H1 (cell line): ENCODE results near the gene NOS1AP. TPM values are rescaled to one million over a fixed set of nuclear protein-coding genes. Genes with fewer than 3 reads are reported as not detected.

Experiments used
- BACH1 ChIP-seq: IDR thresholded peaks from 2 replicates; pipeline ENCODE4 v1.6.1; 2012; ENCODE audit warnings: low read length, improper control_type of control experiment
- CBX8 ChIP-seq: fragments of 300-800, 300-1000 bp; sonication (generic); IDR thresholded peaks from 2 replicates; pipeline ENCODE4 v1.7.1; 2016; ENCODE audit warnings: low read depth, low read length, borderline replicate concordance
- CTCF ChIP-seq, 3 experiments: IDR thresholded peaks; 1 replicate in 2 of 3; 2 replicates in 1 of 3; pipeline versions ENCODE4 v1.5.1 to v1.6.1; 2011; ENCODE audit warnings: low read length in 3 of 3, mild to moderate bottlenecking in 3 of 3, inconsistent platforms in 2 of 3, low read depth in 1 of 3, moderate library complexity in 1 of 3; ENCODE audit not compliant: insufficient read depth in 1 of 3; ENCODE audit errors: control extremely low read depth in 1 of 3
- PHF8 ChIP-seq: fragments of 200-600 bp; sonication (generic); conservative IDR thresholded peaks from 2 replicates; pipeline ENCODE4 v1.7.1; 2012; ENCODE audit warnings: low read depth, mild to moderate bottlenecking, inconsistent platforms, low read length, moderate library complexity
- RBBP5 ChIP-seq: IDR thresholded peaks from 2 replicates; pipeline ENCODE4 v1.7.1; 2012; ENCODE audit warnings: low read depth, mild to moderate bottlenecking, inconsistent platforms, low read length, moderate library complexity, borderline replicate concordance
- RFX5 ChIP-seq: IDR thresholded peaks from 2 replicates; pipeline ENCODE4 v1.6.1; 2011; ENCODE audit warnings: low read depth, low read length, improper control_type of control experiment, borderline replicate concordance
- RNF2 ChIP-seq: fragments of 200-900, 300-1000 bp; sonication (generic); IDR thresholded peaks from 2 replicates; pipeline ENCODE4 v1.7.1; 2016; ENCODE audit warnings: borderline replicate concordance, low read depth, mild to moderate bottlenecking, antibody characterized with exemption, low read length; ENCODE audit not compliant: poor library complexity, severe bottlenecking; ENCODE audit errors: missing control alignments
- SP1 ChIP-seq: IDR thresholded peaks from 2 replicates; pipeline ENCODE4 v1.6.1; 2011; ENCODE audit warnings: low read depth, low read length
- TAF7 ChIP-seq: optimal IDR thresholded peaks from 2 replicates; pipeline ENCODE3; 2011; ENCODE audit warnings: low read depth, mild to moderate bottlenecking, inconsistent platforms, low read length, moderate library complexity, borderline replicate concordance
- polyA plus RNA-seq, 7 experiments: library from polyadenylated mRNA; depleted of rRNA in 3 of 7; stranded (reverse) in 5 of 7; unstranded in 2 of 7; fragments of >200 nt in 5 of 7; fragments of 200-250 nt in 2 of 7; gene quantifications; 1 replicate in 5 of 7; 2 replicates in 1 of 7; 4 replicates in 1 of 7; pipeline versions ENCODE4 v1.2.1 to v1.2.3, GENCODE V29; 2011 to 2013; ENCODE audit warnings: missing spikeins in 2 of 7, mixed read lengths in 2 of 7
- total RNA-seq: library from RNA; stranded (reverse); fragmentation: NEBNext Ultra II Directional; extraction: Animal tissue kit (Norgen Biotek cat#: 25700); gene quantifications from 2 replicates; pipeline ENCODE4 v1.2.1, GENCODE V29; 2021
- TF ChIP-seq, protein P1 (sequence below): IDR thresholded peaks from 2 replicates; pipeline ENCODE4 v1.6.1; 2012; ENCODE audit warnings: inconsistent platforms

The NOS1AP gene
- total and polyA plus RNA-seq, 2 of the 8 experiments (the other 6 are each of a cell fraction or from before 2014, with no cell fraction given) = 2.4 to 12.1 TPM

- TF ChIP-seq PHF8 = no peak
- peak; percentile 52; the same call in 1 of the 2 replicates for TF ChIP-seq SP1
- no peak for TF ChIP-seq CTCF (IDR thresholded peaks at IDR 0.05; ENCODE audit: control extremely low read depth in 1 of 3, insufficient read depth in 1 of 3, low read depth in 1 of 3, low read length in 3 of 3)
- no peak for TF ChIP-seq BACH1
- TF ChIP-seq, protein P1, sequence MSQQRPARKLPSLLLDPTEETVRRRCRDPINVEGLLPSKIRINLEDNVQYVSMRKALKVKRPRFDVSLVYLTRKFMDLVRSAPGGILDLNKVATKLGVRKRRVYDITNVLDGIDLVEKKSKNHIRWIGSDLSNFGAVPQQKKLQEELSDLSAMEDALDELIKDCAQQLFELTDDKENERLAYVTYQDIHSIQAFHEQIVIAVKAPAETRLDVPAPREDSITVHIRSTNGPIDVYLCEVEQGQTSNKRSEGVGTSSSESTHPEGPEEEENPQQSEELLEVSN = no peak
- no peak for TF ChIP-seq RNF2
- no peak for TF ChIP-seq CBX8
- TF ChIP-seq RBBP5 = peak; percentile 23; the same call in 1 of the 2 replicates
- TF ChIP-seq RFX5 = no peak
- TF ChIP-seq TAF7 = no peak
Measured at GRCh38 chr1:162070825-162071224, 1.3 kb downstream of the NOS1AP start (continued).
